Measurements from ENCODE around the gene CBX7. TPM values are rescaled to one million over a fixed set of nuclear protein-coding genes. Genes with fewer than 3 reads are reported as not detected.

The CBX7 gene
- polyA plus RNA-seq, 3 donors = 3.1 to 18.0 (median 4.0) TPM

DNA sequence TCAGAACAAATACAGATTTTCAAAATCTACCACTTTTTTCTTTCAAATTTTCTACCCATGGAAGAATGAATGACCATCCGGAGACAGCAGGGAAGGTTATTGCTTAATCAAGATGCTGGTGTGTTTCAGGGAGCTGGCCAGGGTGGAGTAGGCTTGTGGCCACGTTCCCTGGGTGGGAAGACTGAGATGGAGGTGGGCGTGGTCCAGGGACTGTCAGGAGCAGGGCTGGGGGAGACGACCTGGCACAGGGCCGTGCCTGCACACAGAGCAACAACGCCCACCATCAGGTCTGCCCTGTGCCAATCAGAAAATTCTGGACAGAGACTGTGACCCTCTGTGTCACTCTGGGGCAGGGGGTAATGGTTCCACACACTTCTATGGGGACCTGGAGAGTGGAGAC, 62.6 kb downstream of the CBX7 start:
- TF ChIP-seq, protein P1, sequence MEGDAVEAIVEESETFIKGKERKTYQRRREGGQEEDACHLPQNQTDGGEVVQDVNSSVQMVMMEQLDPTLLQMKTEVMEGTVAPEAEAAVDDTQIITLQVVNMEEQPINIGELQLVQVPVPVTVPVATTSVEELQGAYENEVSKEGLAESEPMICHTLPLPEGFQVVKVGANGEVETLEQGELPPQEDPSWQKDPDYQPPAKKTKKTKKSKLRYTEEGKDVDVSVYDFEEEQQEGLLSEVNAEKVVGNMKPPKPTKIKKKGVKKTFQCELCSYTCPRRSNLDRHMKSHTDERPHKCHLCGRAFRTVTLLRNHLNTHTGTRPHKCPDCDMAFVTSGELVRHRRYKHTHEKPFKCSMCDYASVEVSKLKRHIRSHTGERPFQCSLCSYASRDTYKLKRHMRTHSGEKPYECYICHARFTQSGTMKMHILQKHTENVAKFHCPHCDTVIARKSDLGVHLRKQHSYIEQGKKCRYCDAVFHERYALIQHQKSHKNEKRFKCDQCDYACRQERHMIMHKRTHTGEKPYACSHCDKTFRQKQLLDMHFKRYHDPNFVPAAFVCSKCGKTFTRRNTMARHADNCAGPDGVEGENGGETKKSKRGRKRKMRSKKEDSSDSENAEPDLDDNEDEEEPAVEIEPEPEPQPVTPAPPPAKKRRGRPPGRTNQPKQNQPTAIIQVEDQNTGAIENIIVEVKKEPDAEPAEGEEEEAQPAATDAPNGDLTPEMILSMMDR (IDR thresholded peaks at IDR 0.05) = no peak
- Mint-ChIP-seq H3K27ac (peak overlapping the region in 2 of 7 donors; percentile 26 to 72), H3K4me1 (peaks cover 24% of the 10 kb centered on the region), H3K9me3 (no peaks in the 10 kb centered on the region), H3K36me3 (peaks cover 7 to 8% of the 10 kb centered on the region in 2 donors), H3K4me3 (no peak overlapping the region), H3K27me3 (ENCODE audit: low read depth in 3 of 3) (peaks cover 2 to 12% (median 5%) of the 10 kb centered on the region in 3 donors)
- intact Hi-C loops (cut with micrococcal nuclease) = no loop called here
- H4K20me1 ChIP-seq (ENCODE audit: insufficient read depth, low read length) = no peaks in the 10 kb centered on the region
- 90% methylated on average over 6 of the region's 6 CpGs for WGBS (ENCODE audit: insufficient coverage)
- H3K27me3 ChIP-seq (ENCODE audit: control insufficient read depth in 2 of 2, insufficient read depth in 2 of 2, low read length in 2 of 2) = no peaks in the 10 kb centered on the region
- no peak overlapping the region for H3K9ac ChIP-seq (ENCODE audit: insufficient read depth, low read length, poor library complexity, severe bottlenecking)
- H3K79me2 ChIP-seq (ENCODE audit: insufficient read depth, low read length) = no peaks in the 10 kb centered on the region
- H3K36me3 ChIP-seq (replicated peaks in 1 of 2; ENCODE audit: control insufficient read depth in 1 of 2, insufficient read depth in 2 of 2, low read length in 2 of 2) = peaks cover 0 to 8% of the 10 kb centered on the region in 2 donors
- H3K27ac ChIP-seq (ENCODE audit: low read depth in 1 of 2, low read length in 2 of 2) = no peak overlapping the region
- DNase-seq = no peak
- H3K4me1 ChIP-seq (ENCODE audit: control insufficient read depth in 1 of 2, insufficient read depth in 2 of 2, low read length in 2 of 2) = peaks cover 9 to 17% of the 10 kb centered on the region in 2 donors
- no peak overlapping the region for H3K4me3 ChIP-seq (replicated peaks in 1 of 3; ENCODE audit: low read depth in 2 of 3, low read length in 3 of 3)
- no peak overlapping the region for H3K4me2 ChIP-seq (replicated peaks; ENCODE audit: extremely low read depth, low read length, poor library complexity, severe bottlenecking)
- H2AFZ ChIP-seq (ENCODE audit: insufficient read depth, low read depth, low read length, poor library complexity, severe bottlenecking) = no peak overlapping the region
- no peaks in the 10 kb centered on the region for H3K9me3 ChIP-seq (replicated peaks in 1 of 2; ENCODE audit: control insufficient read depth in 1 of 2, insufficient read depth in 1 of 2, low read length in 2 of 2)

DNA sequence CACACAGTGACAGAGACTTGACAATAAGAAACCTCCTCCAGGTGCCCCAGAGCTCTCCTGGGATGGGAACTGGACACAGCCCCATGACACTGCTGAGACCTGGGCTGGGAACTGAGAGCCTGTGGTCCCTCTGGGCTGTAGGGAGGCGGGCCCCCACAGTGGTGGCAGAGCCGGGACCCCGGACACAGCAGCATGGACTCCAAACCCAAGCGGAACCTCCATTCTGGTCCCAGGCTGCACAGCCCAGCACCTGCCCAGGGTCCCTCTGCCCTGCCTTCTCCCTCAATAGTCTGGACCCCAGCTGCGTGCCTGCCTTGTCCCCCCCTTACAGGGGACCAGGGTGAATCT, 63.8 kb downstream of the CBX7 start:
- DNase-seq = no peak
- peak overlapping the region in 1 of 7 donors; percentile 28 for H3K27ac Mint-ChIP-seq
- H3K9ac ChIP-seq (ENCODE audit: insufficient read depth, low read length, poor library complexity, severe bottlenecking) = no peak overlapping the region
- peaks cover 9 to 11% of the 10 kb centered on the region in 2 donors for H3K36me3 Mint-ChIP-seq
- no peak overlapping the region for H3K4me3 Mint-ChIP-seq
- intact Hi-C loops (cut with micrococcal nuclease) = no loop called here
- H3K27me3 ChIP-seq (ENCODE audit: control insufficient read depth in 2 of 2, insufficient read depth in 2 of 2, low read length in 2 of 2) = no peaks in the 10 kb centered on the region
- H3K4me2 ChIP-seq (replicated peaks; ENCODE audit: extremely low read depth, low read length, poor library complexity, severe bottlenecking) = no peak overlapping the region
- no peaks in the 10 kb centered on the region for H3K9me3 Mint-ChIP-seq
- 88% methylated on average over 5 of the region's 5 CpGs for WGBS (ENCODE audit: insufficient coverage)
- H3K4me1 ChIP-seq (ENCODE audit: control insufficient read depth in 1 of 2, insufficient read depth in 2 of 2, low read length in 2 of 2) = peaks cover 9 to 17% of the 10 kb centered on the region in 2 donors
- H3K4me3 ChIP-seq (replicated peaks in 1 of 3; ENCODE audit: low read depth in 2 of 3, low read length in 3 of 3) = no peak overlapping the region
- peaks cover 0 to 11% of the 10 kb centered on the region in 2 donors for H3K36me3 ChIP-seq (replicated peaks in 1 of 2; ENCODE audit: control insufficient read depth in 1 of 2, insufficient read depth in 2 of 2, low read length in 2 of 2)
- H3K27ac ChIP-seq (ENCODE audit: low read depth in 1 of 2, low read length in 2 of 2) = no peak overlapping the region
- peaks cover 22% of the 10 kb centered on the region for H3K4me1 Mint-ChIP-seq
- H4K20me1 ChIP-seq (ENCODE audit: insufficient read depth, low read length) = no peaks in the 10 kb centered on the region
- TF ChIP-seq, protein P1 (IDR thresholded peaks at IDR 0.05) = no peak
- no peaks in the 10 kb centered on the region for H3K79me2 ChIP-seq (ENCODE audit: insufficient read depth, low read length)
- no peak overlapping the region for H2AFZ ChIP-seq (ENCODE audit: insufficient read depth, low read depth, low read length, poor library complexity, severe bottlenecking)
- H3K27me3 Mint-ChIP-seq (ENCODE audit: low read depth in 3 of 3) = peaks cover 2 to 12% (median 5%) of the 10 kb centered on the region in 3 donors
- no peaks in the 10 kb centered on the region for H3K9me3 ChIP-seq (replicated peaks in 1 of 2; ENCODE audit: control insufficient read depth in 1 of 2, insufficient read depth in 1 of 2, low read length in 2 of 2)

All from CD14-positive monocyte (primary cell).